ENCODE results near the gene ZBTB21.

DNA sequence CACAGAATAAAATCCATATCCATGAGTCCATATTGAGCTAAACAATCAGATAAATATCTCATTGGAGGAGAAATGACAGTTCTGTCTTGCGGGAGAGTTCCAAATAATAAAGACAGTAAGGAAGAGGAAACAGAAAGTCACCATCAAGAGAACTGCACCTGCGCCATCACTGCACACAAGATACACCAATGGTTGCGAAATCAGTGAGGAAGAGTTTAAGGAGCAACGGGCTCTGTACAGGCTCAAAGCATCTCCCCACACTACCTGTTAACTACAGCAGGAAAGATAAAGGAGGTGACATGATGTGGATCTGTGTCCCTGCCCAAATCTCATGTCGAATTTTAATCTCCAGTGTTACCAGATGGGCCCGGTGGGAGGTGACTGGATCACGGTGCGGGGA, 64.2 kb downstream of the ZBTB21 start:
- TF ChIP-seq CTCF (IDR thresholded peaks at IDR 0.05; ENCODE audit: low read depth, low read length) (no peak), EZH2phosphoT487 (IDR thresholded peaks at IDR 0.05; ENCODE audit: low read depth) (no peak)

Data from OCI-LY3 (cell line).